A673 (cell line): ENCODE measurements around the gene CCDC7.

Source experiments
- EZH2 ChIP-seq: fragments of 200-600 bp; sonication (generic); IDR thresholded peaks from 2 replicates; pipeline ENCODE4 v1.6.1; 2017; ENCODE audit warnings: borderline replicate concordance, low read depth, mild to moderate bottlenecking, mixed read lengths, antibody characterized with exemption, low read length; ENCODE audit not compliant: poor library complexity, severe bottlenecking
- TF ChIP-seq, protein P1 (sequence below): fragments of 300-800, 200-600 bp; sonication (generic); conservative IDR thresholded peaks from 2 replicates; pipeline ENCODE4 v1.5.1; 2017; ENCODE audit warnings: low read depth, mild to moderate bottlenecking, antibody characterized with exemption, low read length, moderate library complexity, mixed read lengths

DNA sequence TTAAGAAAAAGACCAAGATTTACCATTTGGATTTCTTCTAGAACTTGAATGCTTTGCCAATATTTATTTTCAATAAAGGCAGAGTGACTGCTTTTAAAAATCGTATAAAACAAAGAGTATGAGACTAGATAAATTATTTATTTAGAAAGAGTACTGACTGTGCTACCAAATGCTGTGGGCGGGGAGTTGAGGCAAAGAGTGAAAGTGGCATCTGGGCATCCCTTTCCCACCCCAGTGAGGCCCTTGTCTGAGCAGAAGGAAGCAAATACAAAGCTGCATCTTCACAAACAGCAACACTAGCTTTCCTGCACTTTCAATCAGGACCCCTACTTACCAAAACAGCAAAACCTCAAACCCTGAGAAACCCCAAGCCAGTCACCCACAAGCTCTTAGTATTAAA is 477.2 kb downstream of the CCDC7 start:
- TF ChIP-seq, protein P1, sequence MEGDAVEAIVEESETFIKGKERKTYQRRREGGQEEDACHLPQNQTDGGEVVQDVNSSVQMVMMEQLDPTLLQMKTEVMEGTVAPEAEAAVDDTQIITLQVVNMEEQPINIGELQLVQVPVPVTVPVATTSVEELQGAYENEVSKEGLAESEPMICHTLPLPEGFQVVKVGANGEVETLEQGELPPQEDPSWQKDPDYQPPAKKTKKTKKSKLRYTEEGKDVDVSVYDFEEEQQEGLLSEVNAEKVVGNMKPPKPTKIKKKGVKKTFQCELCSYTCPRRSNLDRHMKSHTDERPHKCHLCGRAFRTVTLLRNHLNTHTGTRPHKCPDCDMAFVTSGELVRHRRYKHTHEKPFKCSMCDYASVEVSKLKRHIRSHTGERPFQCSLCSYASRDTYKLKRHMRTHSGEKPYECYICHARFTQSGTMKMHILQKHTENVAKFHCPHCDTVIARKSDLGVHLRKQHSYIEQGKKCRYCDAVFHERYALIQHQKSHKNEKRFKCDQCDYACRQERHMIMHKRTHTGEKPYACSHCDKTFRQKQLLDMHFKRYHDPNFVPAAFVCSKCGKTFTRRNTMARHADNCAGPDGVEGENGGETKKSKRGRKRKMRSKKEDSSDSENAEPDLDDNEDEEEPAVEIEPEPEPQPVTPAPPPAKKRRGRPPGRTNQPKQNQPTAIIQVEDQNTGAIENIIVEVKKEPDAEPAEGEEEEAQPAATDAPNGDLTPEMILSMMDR = no peak
- no peak for TF ChIP-seq EZH2
